ENCODE results near the gene APRT. TPM values are rescaled to one million over a fixed set of nuclear protein-coding genes. Genes with fewer than 3 reads are reported as not detected.

APRT gene
- total RNA-seq, 1 donor from 2014 or later, result 300 TPM

GRCh38 chr16:88782454-88783390 lies 29.0 kb downstream of the APRT start:
- no peak for DNase-seq (ENCODE audit: low read depth)
- no peak for TF ChIP-seq CTCF (conservative IDR thresholded peaks at IDR 0.05; ENCODE audit: low read depth, low read length)

GRCh38 chr16:88781140-88782077 lies 30.3 kb downstream of the APRT start:
- DNase-seq (ENCODE audit: low read depth), result no peak
- no peak for TF ChIP-seq CTCF (conservative IDR thresholded peaks at IDR 0.05; ENCODE audit: low read depth, low read length)
- no peak overlapping the region for H3K4me3 ChIP-seq (ENCODE audit: low read depth, low read length)

More at GRCh38 chr16:88782454-88783390, 29.0 kb downstream of the APRT start:
- H3K4me3 ChIP-seq (ENCODE audit: low read depth, low read length), result no peak overlapping the region

- DNase-seq (ENCODE audit: low read depth), result no peak
- no peak overlapping the region for H3K4me3 ChIP-seq (ENCODE audit: low read depth, low read length)
- TF ChIP-seq CTCF (conservative IDR thresholded peaks at IDR 0.05; ENCODE audit: low read depth, low read length), result no peak
Observed at GRCh38 chr16:88780142-88781062, 31.3 kb downstream of the APRT start.

- H3K4me3 ChIP-seq (ENCODE audit: low read depth, low read length), result no peak overlapping the region
- DNase-seq (ENCODE audit: low read depth), result no peak
- no peak for TF ChIP-seq CTCF (conservative IDR thresholded peaks at IDR 0.05; ENCODE audit: low read depth, low read length)
Observed at GRCh38 chr16:88779406-88780141, 32.2 kb downstream of the APRT start.

- no peak overlapping the region for H3K4me3 ChIP-seq (ENCODE audit: low read depth, low read length)
- no peak for DNase-seq (ENCODE audit: low read depth)
- TF ChIP-seq CTCF (conservative IDR thresholded peaks at IDR 0.05; ENCODE audit: low read depth, low read length), result no peak
Observed at GRCh38 chr16:88778541-88779065, 33.1 kb downstream of the APRT start.

All from epithelial cell of proximal tubule (primary cell).